SK-N-MC (cell line): ENCODE results near the gene SLC7A11.

Source experiments
- EZH2 ChIP-seq: fragments of 200-600 bp; sonication (generic); IDR thresholded peaks from one replicate; pipeline ENCODE4 v1.6.1; 2017; ENCODE audit warnings: antibody characterized with exemption
- FOXP2 ChIP-seq: optimal IDR thresholded peaks from 2 replicates; pipeline ENCODE3; 2011; ENCODE audit warnings: mild to moderate bottlenecking, moderate library complexity; ENCODE audit not compliant: insufficient read depth; ENCODE audit errors: extremely low read length, control extremely low read depth
- POLR2AphosphoS5 ChIP-seq: IDR thresholded peaks from 2 replicates; pipeline ENCODE4 v1.6.1; 2012; ENCODE audit warnings: mild to moderate bottlenecking, low read depth, low read length, borderline replicate concordance

DNA sequence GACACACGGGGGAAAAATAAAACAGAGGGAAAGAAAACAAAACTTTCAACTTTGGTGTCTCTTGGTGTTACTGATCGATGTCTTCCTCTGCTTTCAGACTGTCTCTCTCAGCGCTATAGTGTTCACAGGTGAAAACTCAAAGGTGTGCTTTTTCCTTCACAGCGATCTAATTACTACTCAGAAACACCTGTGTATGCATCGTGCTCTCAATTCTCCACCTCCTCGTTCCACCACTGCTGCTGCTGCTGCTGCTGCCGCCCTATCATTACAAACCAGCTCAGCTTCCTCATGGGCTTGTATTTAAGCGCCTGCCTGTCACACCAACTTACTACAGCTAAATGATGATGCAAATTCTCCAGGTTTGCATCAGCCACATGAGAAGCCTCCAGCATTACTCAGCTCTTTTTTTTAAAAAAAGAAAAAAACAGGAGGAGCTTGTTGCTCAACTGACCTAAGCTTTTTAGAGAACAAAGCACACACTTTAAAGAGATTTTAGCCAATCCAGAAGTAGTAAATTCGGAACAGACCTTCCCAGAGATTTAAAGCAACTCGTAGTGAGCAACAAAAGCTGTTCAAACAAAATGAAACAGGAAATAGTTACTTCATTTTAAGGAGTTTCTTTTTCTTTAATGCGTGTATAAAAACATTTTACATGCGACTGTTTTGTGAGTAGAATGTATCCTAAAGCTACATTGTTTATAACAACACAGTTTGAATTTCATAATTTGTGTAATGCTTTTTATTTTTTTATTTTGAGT is at the start of gene SLC7A11:
- TF ChIP-seq POLR2AphosphoS5 (peak; percentile 94), FOXP2 (peak; percentile 55), EZH2 (no peak)
